Spleen (tissue), 11 donors: Measurements from ENCODE around the gene STX18. TPM values are rescaled to one million over a fixed set of nuclear protein-coding genes. Genes with fewer than 3 reads are reported as not detected.
A peak's percentile ranks its signal among the peaks of the same experiment; 100 is the strongest.
"Not testable (repeated sequence)": the region's sequence is repeated elsewhere in the genome, so short reads cannot be mapped to it uniquely, and the experiment has no call there.

ENCODE experiments used
- DNase-seq: peaks from one replicate; pipeline ENCODE4 v3.0.0-alpha.2; 2020
- H3K27ac ChIP-seq, 8 donors: fragments of 200-600 bp; sonication (generic) in 7 of 8; 1 replicate in 4 of 8; 2 replicates in 4 of 8; pipeline versions ENCODE4 v1.5.0 to v1.8.0; 2016 to 2021; ENCODE audit warnings: inconsistent platforms in 4 of 8, mild to moderate bottlenecking in 4 of 8, moderate library complexity in 1 of 8
- H3K27me3 ChIP-seq, 7 donors: fragments of 200-600 bp; sonication (generic) in 6 of 7; replicated peaks in 1 of 7; 1 replicate in 4 of 7; 2 replicates in 3 of 7; pipeline versions ENCODE4 v1.5.0 to v1.8.0; 2016 to 2021; ENCODE audit warnings: inconsistent platforms in 3 of 7, mild to moderate bottlenecking in 1 of 7
- H3K36me3 ChIP-seq, 6 donors: fragments of 200-600 bp; sonication (generic) in 5 of 6; 1 replicate in 4 of 6; 2 replicates in 2 of 6; pipeline versions ENCODE4 v1.5.0 to v1.8.0; 2016 to 2021; ENCODE audit warnings: inconsistent platforms in 2 of 6
- H3K4me1 ChIP-seq, 6 donors: fragments of 200-600 bp; sonication (generic) in 5 of 6; 1 replicate in 3 of 6; 2 replicates in 3 of 6; pipeline versions ENCODE4 v1.5.0 to v1.8.0; 2016 to 2021; ENCODE audit warnings: inconsistent platforms in 3 of 6
- H3K4me3 ChIP-seq, 8 donors: fragments of 200-600 bp; sonication (generic) in 7 of 8; 1 replicate in 4 of 8; 2 replicates in 4 of 8; pipeline versions ENCODE4 v1.5.0 to v1.8.0; 2016 to 2021; ENCODE audit warnings: inconsistent platforms in 4 of 8, mild to moderate bottlenecking in 4 of 8, moderate library complexity in 2 of 8
- H3K9me3 ChIP-seq, 8 donors: fragments of 200-600 bp; sonication (generic) in 7 of 8; 1 replicate in 4 of 8; 2 replicates in 4 of 8; pipeline versions ENCODE4 v1.5.0 to v1.8.0; 2016 to 2021; ENCODE audit warnings: inconsistent platforms in 4 of 8
- POLR2A ChIP-seq, 3 donors: fragments of 450-650 bp; IDR thresholded peaks; one replicate each; pipeline ENCODE4 v1.5.1; 2017; ENCODE audit warnings: antibody characterized with exemption in 3 of 3, mild to moderate bottlenecking in 1 of 3
- POLR2AphosphoS5 ChIP-seq, 3 donors: sonication (generic); formaldehyde crosslinking; IDR thresholded peaks; one replicate each; pipeline ENCODE4 v1.5.1; 2017; ENCODE audit warnings: antibody characterized with exemption in 3 of 3
- WGBS, 5 donors: extraction: QIAGEN DNeasy Blood & Tissue Kit in 3 of 5; methylation state at CpG; one replicate each; pipeline versions ENCODE4 v1.1.5 to v1.1.7; 2013 to 2018; 5-methylcytosine and 5-hydroxymethylcytosine counted together
- intact Hi-C: fragments of 100-400 bp; cut with DNase I; formaldehyde crosslinking; loops from one replicate; pipeline ENCODE4 v1.15.0; 2023; ENCODE audit warnings: low total_unique reads
- polyA plus RNA-seq, 3 donors: library from polyadenylated mRNA; stranded (reverse); fragments of 200-250 nt; gene quantifications; one replicate each; pipeline ENCODE4 v1.2.1, GENCODE V29; 2013
- total RNA-seq, 7 donors: library from RNA; depleted of rRNA in 3 of 7; stranded (reverse); fragments of >200 nt in 3 of 7; fragmentation: NEBNext Ultra II Directional in 4 of 7; extraction: Animal tissue kit (Norgen Biotek cat#: 25700) in 4 of 7; gene quantifications; one replicate each; pipeline versions ENCODE4 v1.1.0 to v1.2.1, GENCODE V29; 2016 to 2021
- TF ChIP-seq, protein P1 (sequence below), 11 experiments: fragments of 200-600 bp in 7 of 11; fragments of 450-650 bp in 4 of 11; sonication (generic) in 4 of 11; IDR thresholded peaks in 8 of 11; conservative IDR thresholded peaks in 3 of 11; 1 replicate in 7 of 11; 2 replicates in 4 of 11; pipeline versions ENCODE4 v1.4.0 to v1.8.0; 2016 to 2021; ENCODE audit warnings: antibody characterized with exemption in 11 of 11, inconsistent platforms in 4 of 11, mild to moderate bottlenecking in 1 of 11
- donor health status: healthy with polysubstance abuse.
- donor health status: DM: no; HTN: no; CAD: no; lungs with moderate emphysema.
- donor health status: DM: no; HTN: no; CAD: no.
- donor health status: Bipolar disorder and iron deficiency.
- donor health status: healthy.
- donor health status: DM: no; HTN: no; CAD: no.
- donor health status: DM: yes; HTN: yes; CAD: no.

STX18 gene
- total and polyA plus RNA-seq, 10 donors = 19.0 to 45.8 (median 29.8) TPM

DNA sequence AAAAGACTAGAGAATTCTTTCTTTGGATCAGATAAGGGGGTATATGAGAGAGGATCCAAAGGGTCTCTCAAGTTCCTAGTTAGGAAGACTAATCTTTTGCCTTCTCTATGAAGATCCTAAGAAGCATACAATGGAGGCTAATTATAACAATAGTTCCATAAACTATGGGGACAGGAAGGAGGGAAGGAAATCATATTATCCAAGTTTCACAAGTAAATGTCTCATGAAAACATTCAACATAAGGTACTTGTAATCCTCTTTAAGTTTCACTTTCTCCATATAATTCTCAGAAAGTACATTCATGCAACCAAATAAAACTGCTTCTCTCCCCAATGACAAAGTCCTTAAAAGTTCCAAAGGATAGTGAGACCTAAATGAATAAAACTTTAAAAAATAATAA is 27.1 kb downstream of the STX18 start:
- Histone ChIP-seq H3K4me1 (peaks cover 0 to 35% (median 6%) of the 10 kb centered on the region in 6 donors), H3K36me3 (peaks cover 0 to 6% (median 0%) of the 10 kb centered on the region in 6 donors), H3K27me3 (no peaks in the 10 kb centered on the region), H3K4me3 (no peak overlapping the region), H3K27ac (no peak overlapping the region), H3K9me3 (no peaks in the 10 kb centered on the region)
- intact Hi-C loops = no loop called here
- no peak for TF ChIP-seq POLR2AphosphoS5 (IDR thresholded peaks at IDR 0.05)
- TF ChIP-seq, protein P1, sequence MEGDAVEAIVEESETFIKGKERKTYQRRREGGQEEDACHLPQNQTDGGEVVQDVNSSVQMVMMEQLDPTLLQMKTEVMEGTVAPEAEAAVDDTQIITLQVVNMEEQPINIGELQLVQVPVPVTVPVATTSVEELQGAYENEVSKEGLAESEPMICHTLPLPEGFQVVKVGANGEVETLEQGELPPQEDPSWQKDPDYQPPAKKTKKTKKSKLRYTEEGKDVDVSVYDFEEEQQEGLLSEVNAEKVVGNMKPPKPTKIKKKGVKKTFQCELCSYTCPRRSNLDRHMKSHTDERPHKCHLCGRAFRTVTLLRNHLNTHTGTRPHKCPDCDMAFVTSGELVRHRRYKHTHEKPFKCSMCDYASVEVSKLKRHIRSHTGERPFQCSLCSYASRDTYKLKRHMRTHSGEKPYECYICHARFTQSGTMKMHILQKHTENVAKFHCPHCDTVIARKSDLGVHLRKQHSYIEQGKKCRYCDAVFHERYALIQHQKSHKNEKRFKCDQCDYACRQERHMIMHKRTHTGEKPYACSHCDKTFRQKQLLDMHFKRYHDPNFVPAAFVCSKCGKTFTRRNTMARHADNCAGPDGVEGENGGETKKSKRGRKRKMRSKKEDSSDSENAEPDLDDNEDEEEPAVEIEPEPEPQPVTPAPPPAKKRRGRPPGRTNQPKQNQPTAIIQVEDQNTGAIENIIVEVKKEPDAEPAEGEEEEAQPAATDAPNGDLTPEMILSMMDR (IDR thresholded peaks at IDR 0.05 in 8 of 11, conservative IDR thresholded peaks at IDR 0.05 in 3 of 11) = no peak
- no peak for TF ChIP-seq POLR2A (IDR thresholded peaks at IDR 0.05)
- DNase-seq = no peak

GRCh38 chr4:4512282-4512681 is 29.6 kb downstream of the STX18 start:
- 72 to 81% (median 78%) methylated on average over 1 of the region's 1 CpG for WGBS, 5 donors
- H3K4me3 ChIP-seq = no peak overlapping the region

DNA sequence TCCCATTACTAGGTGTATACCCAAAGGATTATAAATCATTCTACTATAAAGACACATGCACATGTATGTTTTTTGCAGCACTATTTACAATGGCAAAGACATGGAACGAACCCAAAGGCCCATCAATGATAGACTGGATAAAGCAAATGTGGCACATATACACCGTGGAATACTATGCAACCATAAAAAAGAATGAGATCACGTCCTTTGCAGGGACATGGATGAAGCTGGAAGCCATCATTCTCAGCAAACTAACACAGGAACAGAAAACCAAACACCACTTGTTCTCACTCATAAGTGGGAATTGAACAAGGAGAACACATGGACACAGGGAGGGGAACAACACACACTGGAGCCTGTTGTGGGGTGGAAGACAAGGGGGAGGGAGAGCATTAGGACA is 31.2 kb downstream of the STX18 start:
- 93 to 100% (median 99%) methylated on average over 3 of the region's 3 CpGs for WGBS, 5 donors

More at GRCh38 chr4:4512282-4512681, 29.6 kb downstream of the STX18 start:
- TF ChIP-seq POLR2AphosphoS5 (IDR thresholded peaks at IDR 0.05) (no peak), POLR2A (IDR thresholded peaks at IDR 0.05) (no peak)
- TF ChIP-seq, protein P1 (IDR thresholded peaks at IDR 0.05 in 8 of 11, conservative IDR thresholded peaks at IDR 0.05 in 3 of 11) = no peak
- intact Hi-C loops = no loop called here
- H3K9me3 ChIP-seq = no peaks in the 10 kb centered on the region
- no peak overlapping the region for H3K27ac ChIP-seq
- no peak for DNase-seq
- peaks cover 0 to 16% (median 6%) of the 10 kb centered on the region in 6 donors for H3K4me1 ChIP-seq
- no peaks in the 10 kb centered on the region for H3K27me3 ChIP-seq
- peaks cover 0 to 16% (median 0%) of the 10 kb centered on the region in 6 donors for H3K36me3 ChIP-seq

GRCh38 chr4:4509521-4509920 is 32.3 kb downstream of the STX18 start:
- 95 to 98% (median 98%) methylated on average over 2 of the region's 2 CpGs for WGBS, 5 donors
- TF ChIP-seq, protein P1 (IDR thresholded peaks at IDR 0.05 in 8 of 11, conservative IDR thresholded peaks at IDR 0.05 in 3 of 11) = no peak
- TF ChIP-seq POLR2AphosphoS5 (IDR thresholded peaks at IDR 0.05) (no peak), POLR2A (IDR thresholded peaks at IDR 0.05) (no peak)
- Histone ChIP-seq H3K4me1 (peaks cover 0 to 5% (median 3%) of the 10 kb centered on the region in 6 donors), H3K4me3 (no peak overlapping the region), H3K9me3 (no peaks in the 10 kb centered on the region), H3K27ac (no peak overlapping the region), H3K36me3 (peaks cover 0 to 16% (median 0%) of the 10 kb centered on the region in 6 donors), H3K27me3 (no peaks in the 10 kb centered on the region)
- intact Hi-C loops = no loop called here
- DNase-seq = no peak

More for the DNA sequence above, 31.2 kb downstream of the STX18 start:
- peaks cover 0 to 16% (median 0%) of the 10 kb centered on the region in 6 donors for H3K36me3 ChIP-seq
- DNase-seq, H3K27me3 ChIP-seq, intact Hi-C loops, H3K9me3 ChIP-seq, H3K4me3 ChIP-seq, H3K27ac ChIP-seq: not testable (repeated sequence)
- H3K4me1 ChIP-seq = peaks cover 0 to 11% (median 6%) of the 10 kb centered on the region in 6 donors

DNA sequence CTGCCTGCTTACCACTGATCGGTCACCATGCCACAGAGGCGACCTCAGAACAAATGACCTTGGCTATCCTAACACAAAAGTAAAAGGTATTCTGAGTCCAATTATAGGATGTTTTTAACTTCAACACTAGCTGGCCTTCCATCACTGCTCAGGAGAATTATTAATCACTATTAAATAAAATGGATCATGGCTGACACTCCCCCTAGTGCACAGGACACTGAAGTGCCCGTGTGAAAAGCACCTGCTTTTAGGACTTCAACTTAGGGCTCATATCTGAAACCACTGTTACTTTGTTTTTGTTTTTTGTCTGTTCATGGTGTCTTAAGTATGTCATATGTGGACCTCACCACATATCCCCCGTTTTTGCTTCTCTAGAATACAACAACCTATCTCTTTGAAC is 33.9 kb downstream of the STX18 start:
- Histone ChIP-seq H3K9me3 (no peaks in the 10 kb centered on the region), H3K4me3 (no peak overlapping the region), H3K4me1 (peaks cover 0 to 7% (median 0%) of the 10 kb centered on the region in 6 donors), H3K27ac (no peak overlapping the region), H3K36me3 (peaks cover 0 to 16% (median 0%) of the 10 kb centered on the region in 6 donors), H3K27me3 (no peaks in the 10 kb centered on the region)
- TF ChIP-seq POLR2AphosphoS5 (IDR thresholded peaks at IDR 0.05) = no peak
- TF ChIP-seq, protein P1 (IDR thresholded peaks at IDR 0.05 in 8 of 11, conservative IDR thresholded peaks at IDR 0.05 in 3 of 11) = peak in 6 of 11 experiments; percentile 7 to 38 (median 23)
- WGBS, 5 donors = 59 to 83% (median 77%) methylated on average over 4 of the region's 4 CpGs
- no peak for DNase-seq
- intact Hi-C loops = no loop called here
